ENCODE results near the gene SENP1.

SENP1 gene

GRCh38 chr12:48041591-48042423 lies 64.1 kb downstream of the SENP1 start:
- Histone ChIP-seq H3K36me3 (ENCODE audit: control insufficient read depth in 5 of 5, insufficient read depth in 5 of 5, low read length in 5 of 5) (peaks cover 25 to 40% (median 28%) of the 10 kb centered on the region in 5 donors), H3K27me3 (ENCODE audit: control insufficient read depth in 5 of 5, insufficient read depth in 4 of 5, low read length in 5 of 5) (peaks cover 0 to 5% (median 0%) of the 10 kb centered on the region in 5 donors), H3K9me3 (ENCODE audit: control insufficient read depth in 5 of 5, low read length in 5 of 5) (no peaks in the 10 kb centered on the region), H3K9ac (ENCODE audit: low read length in 5 of 5) (no peak overlapping the region), H3K4me1 (ENCODE audit: control insufficient read depth in 5 of 5, insufficient read depth in 5 of 5, low read length in 5 of 5) (peaks cover 0 to 11% (median 3%) of the 10 kb centered on the region in 5 donors), H3K27ac (ENCODE audit: low read depth, low read length) (no peak overlapping the region), H3K4me3 (ENCODE audit: low read depth in 1 of 5, low read length in 5 of 5) (no peak overlapping the region)

DNA sequence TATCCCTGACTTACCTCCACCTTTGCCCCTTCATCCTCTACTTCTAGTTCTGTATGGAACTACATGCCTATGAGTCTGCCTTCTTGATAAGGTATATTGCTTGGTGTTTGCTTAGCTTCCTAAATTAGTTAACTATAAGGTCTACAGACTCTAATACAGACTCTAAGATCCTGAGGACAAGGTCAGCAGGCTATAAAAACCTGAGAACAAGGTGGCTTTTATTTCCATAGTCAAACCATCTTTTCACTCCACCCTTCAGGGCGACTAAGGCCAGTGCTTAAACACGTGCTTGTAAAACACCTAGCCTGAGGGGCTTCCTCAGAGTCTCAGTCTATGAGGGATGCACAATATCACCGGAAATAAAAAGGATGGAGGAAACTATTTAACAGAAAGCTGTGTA lies 65.5 kb downstream of the SENP1 start:
- no peak overlapping the region for H3K27ac ChIP-seq (ENCODE audit: low read depth, low read length)
- H3K4me1 ChIP-seq (ENCODE audit: control insufficient read depth in 5 of 5, insufficient read depth in 5 of 5, low read length in 5 of 5) = peaks cover 0 to 11% (median 3%) of the 10 kb centered on the region in 5 donors
- peaks cover 0 to 5% (median 0%) of the 10 kb centered on the region in 5 donors for H3K27me3 ChIP-seq (ENCODE audit: control insufficient read depth in 5 of 5, insufficient read depth in 4 of 5, low read length in 5 of 5)
- H3K4me3 ChIP-seq (ENCODE audit: low read depth in 1 of 5, low read length in 5 of 5) = no peak overlapping the region
- no peak overlapping the region for H3K9ac ChIP-seq (ENCODE audit: low read length in 5 of 5)
- H3K36me3 ChIP-seq (ENCODE audit: control insufficient read depth in 5 of 5, insufficient read depth in 5 of 5, low read length in 5 of 5) = peaks cover 11 to 26% (median 14%) of the 10 kb centered on the region in 5 donors
- no peaks in the 10 kb centered on the region for H3K9me3 ChIP-seq (ENCODE audit: control insufficient read depth in 5 of 5, low read length in 5 of 5)

DNA sequence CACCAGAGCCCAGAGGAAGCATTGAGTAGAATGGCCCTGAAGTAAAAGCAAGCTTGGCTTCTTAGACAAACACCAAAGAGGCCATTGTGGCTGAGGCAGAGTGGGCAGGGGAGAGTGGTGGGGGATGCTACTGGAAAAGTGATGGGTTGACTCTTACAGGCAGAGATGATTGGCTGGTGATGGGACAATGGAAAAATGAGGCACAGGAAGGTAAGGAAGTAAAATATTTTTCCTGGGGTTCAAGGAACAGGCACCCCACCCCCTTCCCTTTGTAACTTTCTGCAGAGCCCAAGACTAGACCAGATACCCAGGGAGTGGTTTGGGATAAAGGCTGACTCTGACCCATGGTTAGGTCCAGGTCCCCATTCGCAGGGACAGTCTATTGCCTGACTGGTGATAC lies 66.7 kb downstream of the SENP1 start:
- Histone ChIP-seq H3K27me3 (ENCODE audit: control insufficient read depth in 5 of 5, insufficient read depth in 4 of 5, low read length in 5 of 5) (peaks cover 0 to 6% (median 0%) of the 10 kb centered on the region in 5 donors), H3K9me3 (ENCODE audit: control insufficient read depth in 5 of 5, low read length in 5 of 5) (no peaks in the 10 kb centered on the region), H3K9ac (ENCODE audit: low read length in 5 of 5) (no peak overlapping the region), H3K4me3 (ENCODE audit: low read depth in 1 of 5, low read length in 5 of 5) (no peak overlapping the region), H3K36me3 (ENCODE audit: control insufficient read depth in 5 of 5, insufficient read depth in 5 of 5, low read length in 5 of 5) (peaks cover 0 to 14% (median 7%) of the 10 kb centered on the region in 5 donors), H3K27ac (ENCODE audit: low read depth, low read length) (no peak overlapping the region), H3K4me1 (ENCODE audit: control insufficient read depth in 5 of 5, insufficient read depth in 5 of 5, low read length in 5 of 5) (peaks cover 0 to 11% (median 3%) of the 10 kb centered on the region in 5 donors)

- Histone ChIP-seq H3K4me1 (ENCODE audit: control insufficient read depth in 5 of 5, insufficient read depth in 5 of 5, low read length in 5 of 5) (peaks cover 0 to 11% (median 3%) of the 10 kb centered on the region in 5 donors), H3K27ac (ENCODE audit: low read depth, low read length) (no peak overlapping the region), H3K9ac (ENCODE audit: low read length in 5 of 5) (no peak overlapping the region), H3K9me3 (ENCODE audit: control insufficient read depth in 5 of 5, low read length in 5 of 5) (no peaks in the 10 kb centered on the region), H3K4me3 (ENCODE audit: low read depth in 1 of 5, low read length in 5 of 5) (no peak overlapping the region), H3K27me3 (ENCODE audit: control insufficient read depth in 5 of 5, insufficient read depth in 4 of 5, low read length in 5 of 5) (peaks cover 0 to 8% (median 0%) of the 10 kb centered on the region in 5 donors), H3K36me3 (ENCODE audit: control insufficient read depth in 5 of 5, insufficient read depth in 5 of 5, low read length in 5 of 5) (peaks cover 0 to 10% (median 2%) of the 10 kb centered on the region in 5 donors)
These were observed 67.8 kb downstream of the SENP1 start for GRCh38 chr12:48038085-48038484.

DNA sequence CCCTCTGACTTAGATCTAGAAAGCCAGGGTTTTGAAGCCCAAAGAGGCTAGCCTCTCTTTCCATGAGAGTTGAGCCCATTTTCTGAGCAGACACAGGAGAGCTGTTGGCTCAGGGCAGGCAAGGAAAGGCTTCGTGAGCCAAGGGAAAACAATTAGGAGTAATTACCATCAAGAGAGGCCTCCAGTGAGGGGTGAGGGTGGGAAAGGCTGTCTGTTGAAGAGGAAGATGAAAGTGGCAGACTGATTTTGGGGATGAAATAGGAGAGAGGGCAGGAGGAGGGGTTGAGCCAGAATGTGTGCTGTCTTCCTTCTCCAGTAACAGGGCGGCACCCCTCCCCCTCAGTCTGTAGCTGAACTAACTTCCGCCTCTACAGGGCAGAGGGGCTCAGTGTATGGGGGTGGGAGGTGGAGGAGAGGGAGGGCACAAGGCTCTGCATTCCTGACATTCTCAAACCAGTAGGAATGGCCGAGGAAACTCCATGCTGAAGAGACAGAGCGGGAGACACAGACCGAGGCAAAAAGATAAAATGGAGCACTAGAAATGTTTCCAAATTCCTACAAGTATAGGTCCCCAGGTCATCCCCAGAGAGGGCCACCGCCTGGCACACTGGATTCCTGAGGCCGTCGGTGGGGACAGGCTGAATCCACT lies 68.5 kb downstream of the SENP1 start:
- Histone ChIP-seq H3K9me3 (ENCODE audit: control insufficient read depth in 5 of 5, low read length in 5 of 5) (no peaks in the 10 kb centered on the region), H3K4me3 (ENCODE audit: low read depth in 1 of 5, low read length in 5 of 5) (no peak overlapping the region), H3K9ac (ENCODE audit: low read length in 5 of 5) (no peak overlapping the region), H3K4me1 (ENCODE audit: control insufficient read depth in 5 of 5, insufficient read depth in 5 of 5, low read length in 5 of 5) (peaks cover 0 to 11% (median 3%) of the 10 kb centered on the region in 5 donors), H3K27me3 (ENCODE audit: control insufficient read depth in 5 of 5, insufficient read depth in 4 of 5, low read length in 5 of 5) (peaks cover 0 to 8% (median 0%) of the 10 kb centered on the region in 5 donors), H3K36me3 (ENCODE audit: control insufficient read depth in 5 of 5, insufficient read depth in 5 of 5, low read length in 5 of 5) (peaks cover 0 to 4% (median 0%) of the 10 kb centered on the region in 5 donors), H3K27ac (ENCODE audit: low read depth, low read length) (no peak overlapping the region)

GRCh38 chr12:48036818-48037217 lies 69.1 kb downstream of the SENP1 start:
- Histone ChIP-seq H3K9me3 (ENCODE audit: control insufficient read depth in 5 of 5, low read length in 5 of 5) (no peaks in the 10 kb centered on the region), H3K4me1 (ENCODE audit: control insufficient read depth in 5 of 5, insufficient read depth in 5 of 5, low read length in 5 of 5) (peaks cover 0 to 11% (median 3%) of the 10 kb centered on the region in 5 donors), H3K36me3 (ENCODE audit: control insufficient read depth in 5 of 5, insufficient read depth in 5 of 5, low read length in 5 of 5) (peaks cover 0 to 3% (median 0%) of the 10 kb centered on the region in 5 donors), H3K4me3 (ENCODE audit: low read depth in 1 of 5, low read length in 5 of 5) (no peak overlapping the region), H3K27ac (ENCODE audit: low read depth, low read length) (no peak overlapping the region), H3K9ac (ENCODE audit: low read length in 5 of 5) (no peak overlapping the region), H3K27me3 (ENCODE audit: control insufficient read depth in 5 of 5, insufficient read depth in 4 of 5, low read length in 5 of 5) (peaks cover 0 to 8% (median 0%) of the 10 kb centered on the region in 5 donors)

GRCh38 chr12:48034835-48035805 lies 70.8 kb downstream of the SENP1 start:
- no peaks in the 10 kb centered on the region for H3K36me3 ChIP-seq (ENCODE audit: control insufficient read depth in 5 of 5, insufficient read depth in 5 of 5, low read length in 5 of 5)
- no peak overlapping the region for H3K9ac ChIP-seq (ENCODE audit: low read length in 5 of 5)
- H3K9me3 ChIP-seq (ENCODE audit: control insufficient read depth in 5 of 5, low read length in 5 of 5) = no peaks in the 10 kb centered on the region
- no peak overlapping the region for H3K27ac ChIP-seq (ENCODE audit: low read depth, low read length)
- H3K4me1 ChIP-seq (ENCODE audit: control insufficient read depth in 5 of 5, insufficient read depth in 5 of 5, low read length in 5 of 5) = peaks cover 0 to 13% (median 4%) of the 10 kb centered on the region in 5 donors
- no peak overlapping the region for H3K4me3 ChIP-seq (ENCODE audit: low read depth in 1 of 5, low read length in 5 of 5)
- H3K27me3 ChIP-seq (ENCODE audit: control insufficient read depth in 5 of 5, insufficient read depth in 4 of 5, low read length in 5 of 5) = peaks cover 0 to 8% (median 0%) of the 10 kb centered on the region in 5 donors

DNA sequence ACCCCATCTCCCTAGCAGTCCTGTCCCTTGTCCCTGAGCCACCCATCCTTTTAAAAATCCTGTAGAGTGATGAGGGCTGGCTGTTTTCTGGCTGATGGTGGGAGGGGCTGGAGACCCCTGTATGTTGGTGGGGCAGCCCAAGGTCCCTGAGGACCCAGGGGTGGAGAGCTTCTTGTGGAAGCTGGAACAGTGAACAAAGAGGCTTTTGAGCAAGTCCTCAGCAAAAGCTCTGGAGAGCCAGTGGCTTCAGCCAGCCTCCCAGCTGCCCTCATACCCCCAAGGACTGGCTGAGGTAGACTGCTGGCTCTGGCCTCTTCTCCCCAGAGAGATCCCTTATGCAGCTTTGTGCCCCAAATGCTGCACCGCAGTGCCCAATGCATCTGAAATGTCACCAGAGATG lies 72.4 kb downstream of the SENP1 start:
- Histone ChIP-seq H3K9me3 (ENCODE audit: control insufficient read depth in 5 of 5, low read length in 5 of 5) (no peaks in the 10 kb centered on the region), H3K4me1 (ENCODE audit: control insufficient read depth in 5 of 5, insufficient read depth in 5 of 5, low read length in 5 of 5) (peaks cover 0 to 20% (median 4%) of the 10 kb centered on the region in 5 donors), H3K9ac (ENCODE audit: low read length in 5 of 5) (no peak overlapping the region), H3K27ac (ENCODE audit: low read depth, low read length) (no peak overlapping the region), H3K4me3 (ENCODE audit: low read depth in 1 of 5, low read length in 5 of 5) (no peak overlapping the region), H3K36me3 (ENCODE audit: control insufficient read depth in 5 of 5, insufficient read depth in 5 of 5, low read length in 5 of 5) (no peaks in the 10 kb centered on the region), H3K27me3 (ENCODE audit: control insufficient read depth in 5 of 5, insufficient read depth in 4 of 5, low read length in 5 of 5) (peaks cover 0 to 11% (median 0%) of the 10 kb centered on the region in 5 donors)

DNA sequence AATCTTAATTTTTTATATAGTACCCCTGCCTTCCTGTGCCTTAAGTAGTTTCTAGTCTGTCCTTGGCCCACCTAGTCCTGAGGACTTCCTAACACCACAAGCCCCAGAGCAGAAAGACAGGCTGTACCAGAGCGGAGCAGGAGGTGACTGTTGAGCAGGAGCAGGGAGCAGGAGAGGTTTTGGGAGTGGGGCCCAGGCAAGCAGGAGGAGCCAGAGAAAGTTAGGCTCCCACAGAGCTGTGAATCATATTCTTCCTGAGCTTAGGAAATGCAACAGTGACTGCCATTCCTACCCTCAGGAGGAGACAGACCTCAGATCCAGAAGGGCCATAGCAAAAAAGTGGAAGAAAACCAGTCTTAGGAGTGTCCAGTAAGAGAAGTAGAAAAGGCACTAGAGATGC lies 73.3 kb downstream of the SENP1 start:
- Histone ChIP-seq H3K27ac (ENCODE audit: low read depth, low read length) (no peak overlapping the region), H3K27me3 (ENCODE audit: control insufficient read depth in 5 of 5, insufficient read depth in 4 of 5, low read length in 5 of 5) (peaks cover 0 to 11% (median 0%) of the 10 kb centered on the region in 5 donors), H3K4me1 (ENCODE audit: control insufficient read depth in 5 of 5, insufficient read depth in 5 of 5, low read length in 5 of 5) (peaks cover 0 to 16% (median 2%) of the 10 kb centered on the region in 5 donors)

More for the DNA sequence above, 73.3 kb downstream of the SENP1 start:
- Histone ChIP-seq H3K9me3 (ENCODE audit: control insufficient read depth in 5 of 5, low read length in 5 of 5) (no peaks in the 10 kb centered on the region), H3K9ac (ENCODE audit: low read length in 5 of 5) (no peak overlapping the region), H3K36me3 (ENCODE audit: control insufficient read depth in 5 of 5, insufficient read depth in 5 of 5, low read length in 5 of 5) (no peaks in the 10 kb centered on the region), H3K4me3 (ENCODE audit: low read depth in 1 of 5, low read length in 5 of 5) (no peak overlapping the region)

Measured in subcutaneous abdominal adipose tissue (tissue), 5 donors.